Stimulated activated CD4-positive, alpha-beta T cell treated with anti-CD3 and anti-CD28 coated beads, Interleukin-1b, Interleukin-23, amount 100 ng/mL, for 4 hours (primary cell): ENCODE data around the gene SEC24C.
"Not testable (repeated sequence)": the region's sequence is repeated elsewhere in the genome, so short reads cannot be mapped to it uniquely, and the experiment has no call there.

Experiments
- DNase-seq, 2 donors: peaks; one replicate each; pipeline ENCODE4 v3.0.0-alpha.2; 2020; ENCODE audit warnings: low read depth in 2 of 2

SEC24C gene

GRCh38 chr10:73732426-73732825, 11.7 kb upstream of the SEC24C start:
- DNase-seq, result no peak

GRCh38 chr10:73732931-73733623, 11.1 kb upstream of the SEC24C start:
- no peak for DNase-seq

DNA sequence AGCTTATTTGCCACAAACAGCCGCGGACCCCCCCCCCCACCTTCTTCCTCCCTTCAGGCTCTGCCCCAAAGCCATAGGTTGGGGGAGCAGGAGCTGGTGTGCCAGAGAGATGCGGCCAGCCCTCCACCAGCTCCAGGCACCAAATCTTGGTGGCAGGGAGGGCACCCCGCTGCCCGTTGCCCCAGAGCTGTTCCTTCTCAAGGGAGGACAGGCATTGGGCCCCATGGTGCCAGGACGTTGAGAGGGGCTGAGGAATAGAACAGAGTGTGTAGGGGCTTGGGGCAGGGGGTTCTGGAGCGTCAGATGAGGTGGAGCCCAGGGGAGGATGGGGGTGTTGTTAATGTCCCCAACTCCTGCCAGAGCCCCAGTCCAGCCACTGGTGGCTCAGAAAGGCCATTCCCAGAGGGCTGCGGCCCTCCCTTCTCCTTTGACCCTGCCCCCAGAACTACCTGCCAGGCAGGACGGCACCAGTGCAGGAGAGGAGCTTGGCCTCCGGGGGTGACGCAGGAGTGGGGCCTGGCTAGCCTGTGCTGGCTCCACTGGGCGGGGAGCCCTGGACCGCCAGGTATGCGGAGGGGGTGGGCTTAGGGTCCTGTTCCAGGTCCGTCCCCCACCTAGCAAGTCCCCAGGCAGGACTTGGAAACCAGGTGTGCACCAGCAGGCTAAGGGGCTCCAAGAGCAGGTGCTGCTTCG, 10.0 kb upstream of the SEC24C start:
- DNase-seq, result no peak

DNA sequence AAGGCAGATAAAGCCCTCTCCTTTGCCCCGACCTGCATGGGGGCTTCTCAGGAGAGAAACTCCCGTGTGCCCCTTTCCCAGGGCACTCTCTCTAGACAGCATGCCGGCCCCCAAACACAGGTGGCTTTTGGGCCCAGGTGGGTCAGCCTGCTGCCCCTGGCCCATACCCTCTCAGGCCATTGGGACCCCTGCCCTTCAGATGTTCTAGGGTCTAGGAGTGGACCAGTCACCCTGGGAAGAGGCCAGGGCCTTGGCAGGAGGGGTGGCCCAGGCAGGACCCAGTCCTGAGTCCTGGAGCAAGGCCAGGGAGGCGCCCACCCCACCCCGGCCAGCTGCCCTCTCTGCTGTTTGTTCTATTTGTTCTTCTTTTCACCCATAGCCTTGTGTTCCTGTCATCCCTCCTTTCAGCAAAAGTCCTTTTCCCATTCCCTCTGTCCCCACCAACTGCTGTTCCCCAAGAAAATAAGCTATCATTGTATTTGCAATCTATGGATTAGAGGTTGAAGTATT, 9.3 kb upstream of the SEC24C start:
- DNase-seq, result no peak

DNA sequence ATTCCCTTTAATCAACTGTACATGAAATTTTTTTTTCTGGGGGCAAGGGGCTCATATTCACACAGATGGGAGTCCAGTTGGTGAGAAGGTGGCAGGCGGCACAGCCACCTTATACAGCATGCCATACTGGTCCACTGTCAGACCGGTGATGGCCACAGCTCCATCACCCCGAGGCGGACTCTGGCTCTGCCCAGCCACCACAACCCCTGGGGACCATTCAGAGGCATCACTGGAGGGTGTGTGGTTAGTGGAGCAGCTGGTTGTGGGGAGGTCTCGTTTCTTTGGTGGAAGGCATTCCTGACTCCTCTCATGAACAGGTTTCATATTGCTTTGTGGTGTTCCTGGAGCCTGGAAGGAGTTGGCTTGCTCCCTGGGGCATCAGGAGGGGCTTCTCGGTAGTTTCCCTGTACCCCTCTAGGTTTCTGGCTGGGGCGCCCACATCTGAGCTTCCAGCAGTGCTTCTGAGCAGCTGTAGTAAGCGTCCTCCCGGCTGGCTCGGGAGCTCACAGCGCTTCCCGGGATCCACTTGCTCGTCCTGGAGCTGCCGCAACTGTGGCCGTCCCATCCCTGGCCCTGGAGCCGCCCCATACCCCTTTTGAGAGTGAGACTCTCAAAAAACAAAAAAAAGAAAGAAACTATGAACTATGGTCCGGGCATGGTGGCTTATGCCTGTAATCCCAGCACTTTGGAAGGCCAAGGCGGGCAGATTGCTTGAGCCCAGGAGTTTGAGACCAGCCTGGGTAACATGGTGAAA, 3.5 kb upstream of the SEC24C start:
- not testable (repeated sequence) for DNase-seq

- DNase-seq, result no peak
Measured at GRCh38 chr10:73742454-73742734, 1.8 kb upstream of the SEC24C start.

GRCh38 chr10:73743327-73743904, 756 bp upstream of the SEC24C start:
- DNase-seq, result no peak

- DNase-seq, result peak; percentile 22 to 43
Measured at GRCh38 chr10:73744664-73744975, 448 bp downstream of the SEC24C start.

GRCh38 chr10:73746721-73747120, 2.5 kb downstream of the SEC24C start:
- DNase-seq, result no peak

DNA sequence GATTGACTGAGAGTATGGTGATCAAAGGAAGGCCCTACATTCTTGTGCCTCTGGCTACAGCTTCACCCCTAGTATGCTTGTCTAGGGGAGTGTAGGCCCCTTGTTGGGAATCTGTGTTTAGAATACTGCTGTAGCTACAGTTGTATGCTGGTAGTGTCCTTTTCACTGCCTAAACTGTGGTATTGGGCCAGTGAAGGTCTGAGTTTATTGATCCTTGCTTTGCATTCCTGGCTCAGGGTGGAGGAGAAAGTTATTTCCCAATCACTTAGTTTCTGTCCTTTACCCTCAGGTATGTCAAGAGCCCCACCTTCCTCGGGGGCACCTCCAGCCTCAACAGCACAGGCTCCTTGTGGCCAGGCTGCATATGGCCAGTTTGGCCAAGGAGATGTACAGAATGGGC, 6.6 kb downstream of the SEC24C start:
- DNase-seq, result no peak

- DNase-seq, result no peak
Measured at GRCh38 chr10:73756183-73756582, 12.0 kb downstream of the SEC24C start.

DNA sequence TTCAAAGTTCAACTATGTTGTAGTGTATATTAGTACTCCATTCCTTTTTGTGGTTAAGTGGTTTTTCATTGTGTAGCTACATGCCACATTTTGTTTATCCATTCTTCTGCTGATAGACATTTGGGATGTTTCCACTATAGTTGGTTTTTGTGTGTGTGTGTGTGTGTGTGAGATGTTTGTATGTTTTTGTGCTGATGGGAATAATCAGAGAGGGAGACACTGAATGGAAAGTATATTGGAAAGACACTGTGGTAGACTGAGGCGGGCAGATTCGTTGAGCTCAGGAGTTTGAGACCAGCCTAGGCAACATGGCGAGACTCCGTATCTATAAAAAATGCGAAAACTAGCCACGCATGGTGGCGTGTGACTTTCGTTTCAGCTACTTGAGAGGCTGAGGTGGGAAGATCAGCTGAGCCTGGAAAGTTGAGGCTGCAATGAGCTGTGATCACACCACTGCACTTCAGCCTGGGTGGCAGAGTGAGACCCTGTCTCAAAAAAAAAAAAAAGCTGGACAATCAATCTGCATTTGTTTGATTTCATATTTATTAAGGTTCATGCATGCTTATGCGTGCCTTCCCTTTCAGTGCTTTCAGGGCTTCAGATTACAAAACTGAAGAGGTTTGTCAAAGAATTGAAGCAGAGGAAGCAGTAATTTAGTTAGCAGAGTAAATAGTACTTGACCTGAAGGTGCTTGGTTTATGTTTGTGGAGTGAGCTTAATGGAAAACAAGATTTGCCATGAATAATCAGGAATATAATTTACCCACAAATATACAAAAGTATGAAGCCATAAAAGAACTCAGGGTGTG, 14.7 kb downstream of the SEC24C start:
- DNase-seq, result no peak

DNA sequence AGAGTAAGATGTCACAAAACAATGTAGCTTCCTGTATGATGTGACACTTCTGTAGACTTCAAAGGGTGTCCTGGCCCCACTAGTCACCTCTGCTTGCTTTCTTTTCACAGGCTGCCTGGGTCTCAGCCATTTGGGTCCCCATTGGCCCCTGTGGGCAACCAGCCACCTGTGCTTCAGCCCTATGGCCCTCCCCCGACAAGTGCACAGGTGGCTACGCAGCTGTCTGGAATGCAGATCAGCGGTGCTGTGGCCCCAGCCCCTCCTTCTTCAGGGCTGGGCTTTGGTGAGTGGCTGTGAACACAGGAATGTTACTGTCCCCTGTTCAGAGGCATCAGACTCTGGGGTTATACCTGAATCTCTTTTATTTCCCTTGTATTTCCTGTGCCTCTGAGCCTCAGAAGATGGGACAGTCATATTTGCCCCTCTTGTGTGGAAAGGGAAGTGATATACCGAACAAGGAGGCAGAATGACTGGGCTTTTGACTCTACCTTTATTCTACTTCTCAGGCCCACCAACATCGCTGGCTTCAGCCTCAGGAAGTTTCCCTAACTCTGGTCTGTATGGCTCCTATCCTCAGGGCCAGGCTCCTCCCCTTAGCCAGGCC, 15.4 kb downstream of the SEC24C start:
- DNase-seq, result no peak

GRCh38 chr10:73761781-73762180, 17.6 kb downstream of the SEC24C start:
- no peak for DNase-seq

- DNase-seq, result no peak
Measured at GRCh38 chr10:73762915-73763314, 18.7 kb downstream of the SEC24C start.

DNA sequence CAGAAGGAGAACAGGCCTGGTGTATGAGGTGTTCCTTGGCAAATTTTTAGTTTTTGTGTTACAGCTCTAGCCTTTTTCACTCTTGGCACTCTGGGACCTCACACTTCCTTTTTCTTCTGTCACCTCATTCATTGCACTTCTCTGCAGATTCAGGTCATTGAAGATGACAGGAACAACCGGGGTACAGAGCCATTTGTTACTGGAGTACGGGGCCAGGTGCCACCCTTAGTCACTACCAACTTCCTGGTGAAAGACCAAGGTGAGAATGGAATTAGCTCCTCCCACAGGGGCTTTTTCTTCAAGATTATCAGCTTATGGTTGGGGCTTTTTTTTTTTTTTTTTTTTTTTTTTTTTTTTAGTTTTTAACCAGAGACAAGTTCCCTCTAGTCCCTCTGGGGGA, 19.2 kb downstream of the SEC24C start:
- no peak for DNase-seq

DNA sequence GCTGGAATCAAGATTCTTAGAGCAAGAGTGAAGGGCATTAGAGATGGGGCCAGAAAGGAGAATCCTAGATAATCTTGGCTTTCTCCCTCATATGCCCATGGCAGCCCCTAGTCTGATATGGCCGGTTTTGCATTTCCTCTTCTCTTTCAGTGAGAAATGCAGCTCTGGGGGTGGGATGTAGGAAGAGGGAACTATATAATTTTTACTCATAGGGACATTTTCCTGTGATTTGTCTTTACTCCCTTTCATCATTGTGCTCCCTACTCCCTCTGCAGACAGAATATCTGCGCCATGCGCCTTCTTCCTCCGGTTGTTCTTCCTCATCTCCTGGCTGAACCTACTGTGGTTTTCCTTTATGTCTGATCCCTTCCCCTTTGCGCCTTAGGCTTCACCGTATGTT, 20.9 kb downstream of the SEC24C start:
- no peak for DNase-seq

GRCh38 chr10:73768881-73769280, 24.7 kb downstream of the SEC24C start:
- DNase-seq, result peak; percentile 56 to 64

- DNase-seq, result no peak
Measured at GRCh38 chr10:73769396-73769795, 25.2 kb downstream of the SEC24C start.

DNA sequence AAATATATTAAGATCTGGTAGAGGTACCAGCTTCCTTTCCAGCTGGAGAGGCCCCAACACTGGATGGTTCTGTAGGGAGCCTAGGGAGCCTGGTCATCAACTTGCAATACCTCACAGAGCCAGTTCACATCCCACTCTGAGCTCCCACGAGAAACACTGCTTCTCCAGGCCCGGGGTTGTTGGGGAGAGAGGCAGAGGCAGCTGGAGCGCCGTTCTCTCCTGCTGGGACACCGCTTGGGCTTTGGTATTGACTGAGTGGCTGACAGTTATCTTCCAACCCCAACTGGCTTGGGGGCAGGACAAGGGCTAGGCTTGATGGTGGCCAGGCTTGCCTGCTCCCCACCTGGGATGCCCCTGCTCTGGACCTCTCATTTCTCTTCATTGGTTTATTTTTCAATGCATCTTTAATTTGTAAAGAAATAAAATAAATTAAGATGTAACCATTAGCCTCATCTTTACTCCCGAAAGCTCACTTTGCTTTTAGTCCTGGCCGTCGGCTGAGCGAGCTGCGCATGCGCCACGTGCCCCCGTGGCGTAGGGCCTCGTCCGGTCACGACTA, 27.6 kb downstream of the SEC24C start:
- peak; percentile 60 to 73 for DNase-seq
